Esophagus (tissue), 2 donors: ENCODE results near the gene ESR2. TPM values are rescaled to one million over a fixed set of nuclear protein-coding genes. Genes with fewer than 3 reads are reported as not detected.

Experiments
- H3K27ac ChIP-seq, 2 donors: one replicate each; pipeline ENCODE4 v1.5.1; 2013; ENCODE audit warnings: low read depth in 2 of 2, mild to moderate bottlenecking in 2 of 2, inconsistent platforms in 1 of 2, low read length in 1 of 2, moderate library complexity in 1 of 2
- H3K27me3 ChIP-seq, 2 donors: one replicate each; pipeline ENCODE4 v1.6.1; 2013; ENCODE audit warnings: low read length in 2 of 2, control low read depth in 1 of 2, mild to moderate bottlenecking in 1 of 2; ENCODE audit not compliant: insufficient read depth in 2 of 2, control insufficient read depth in 1 of 2
- H3K36me3 ChIP-seq, 2 donors: one replicate each; pipeline ENCODE4 v1.6.1; 2013; ENCODE audit warnings: low read length in 1 of 2; ENCODE audit not compliant: control insufficient read depth in 2 of 2, insufficient read depth in 2 of 2
- H3K4me1 ChIP-seq, 2 donors: one replicate each; pipeline ENCODE4 v1.6.1; 2013; ENCODE audit warnings: low read length in 1 of 2; ENCODE audit not compliant: control insufficient read depth in 2 of 2, insufficient read depth in 2 of 2
- H3K4me3 ChIP-seq, 2 donors: one replicate each; pipeline ENCODE4 v1.5.1; 2013; ENCODE audit warnings: low read length in 2 of 2, mild to moderate bottlenecking in 2 of 2, low read depth in 1 of 2, moderate library complexity in 1 of 2
- H3K9me3 ChIP-seq, 2 donors: one replicate each; pipeline ENCODE4 v1.6.1; 2013; ENCODE audit warnings: mild to moderate bottlenecking in 2 of 2, low read depth in 1 of 2, low read length in 1 of 2, moderate library complexity in 1 of 2; ENCODE audit not compliant: control insufficient read depth in 2 of 2, insufficient read depth in 1 of 2
- WGBS, 2 donors: extraction: QIAGEN DNeasy Blood & Tissue Kit; methylation state at CpG; one replicate each; pipeline ENCODE4 v1.1.7; 2013; 5-methylcytosine and 5-hydroxymethylcytosine counted together
- polyA plus RNA-seq, 2 donors: library from polyadenylated mRNA; stranded (reverse); fragments of 200-250 nt; gene quantifications; one replicate each; pipeline ENCODE4 v1.2.3, GENCODE V29; 2013
- donor health status: healthy with polysubstance abuse.
- donor health status: Bipolar disorder and iron deficiency.

Gene ESR2
- polyA plus RNA-seq, 2 donors, result 0.15 to 0.20 TPM

DNA sequence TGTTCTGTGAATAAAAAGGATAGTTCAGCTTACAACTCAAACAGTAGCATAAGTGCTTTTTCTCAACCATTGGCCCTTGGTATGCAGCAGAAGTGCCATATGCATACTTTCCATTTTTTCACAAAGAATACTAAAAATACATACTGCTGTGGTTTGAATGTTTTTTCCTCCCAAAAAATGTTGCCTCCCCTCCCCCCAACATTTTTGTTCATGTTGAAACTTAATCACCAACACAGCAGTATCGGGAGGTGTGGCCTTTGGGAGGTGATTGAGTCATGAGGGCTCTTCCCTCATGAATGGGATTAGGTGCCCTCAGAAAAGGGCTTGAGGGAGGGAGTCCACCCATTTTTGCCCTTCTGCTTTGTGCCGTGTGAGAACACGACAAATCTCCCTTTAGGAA, 198.6 kb downstream of the ESR2 start:
- Histone ChIP-seq H3K36me3 (peaks cover 5 to 7% of the 10 kb centered on the region in 2 donors), H3K4me3 (no peak overlapping the region), H3K27ac (no peak overlapping the region), H3K4me1 (peaks cover 0 to 3% of the 10 kb centered on the region in 2 donors), H3K9me3 (no peaks in the 10 kb centered on the region), H3K27me3 (no peaks in the 10 kb centered on the region)
- 80 to 83% methylated on average over 3 of the region's 3 CpGs for WGBS, 2 donors

DNA sequence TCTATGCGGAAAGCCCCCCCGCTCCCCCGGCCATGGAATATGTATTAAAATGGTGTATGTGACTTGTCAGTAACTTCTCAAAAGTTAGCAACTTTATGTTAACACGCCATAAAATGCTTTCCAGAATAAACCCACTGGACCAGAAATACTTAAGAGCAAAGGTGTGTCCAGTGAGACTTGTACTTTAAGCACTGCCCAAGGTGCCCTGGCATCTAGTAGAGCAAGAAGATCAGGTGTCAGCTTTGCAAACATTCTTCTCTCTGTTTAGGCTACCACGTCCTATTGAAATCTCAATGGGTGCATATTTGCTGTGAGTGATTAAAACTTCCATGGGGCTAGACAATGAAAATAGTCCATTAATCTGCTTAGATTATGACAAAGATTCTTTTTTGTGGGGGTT, 201.2 kb downstream of the ESR2 start:
- Histone ChIP-seq H3K4me1 (peaks cover 0 to 3% of the 10 kb centered on the region in 2 donors), H3K36me3 (peaks cover 5 to 9% of the 10 kb centered on the region in 2 donors), H3K27ac (peak overlapping the region; percentile 17 to 60), H3K4me3 (peak overlapping the region in 1 of 2 donors; percentile 33), H3K9me3 (no peaks in the 10 kb centered on the region), H3K27me3 (no peaks in the 10 kb centered on the region)
- 66 to 67% methylated on average over 5 of the region's 5 CpGs for WGBS, 2 donors

DNA sequence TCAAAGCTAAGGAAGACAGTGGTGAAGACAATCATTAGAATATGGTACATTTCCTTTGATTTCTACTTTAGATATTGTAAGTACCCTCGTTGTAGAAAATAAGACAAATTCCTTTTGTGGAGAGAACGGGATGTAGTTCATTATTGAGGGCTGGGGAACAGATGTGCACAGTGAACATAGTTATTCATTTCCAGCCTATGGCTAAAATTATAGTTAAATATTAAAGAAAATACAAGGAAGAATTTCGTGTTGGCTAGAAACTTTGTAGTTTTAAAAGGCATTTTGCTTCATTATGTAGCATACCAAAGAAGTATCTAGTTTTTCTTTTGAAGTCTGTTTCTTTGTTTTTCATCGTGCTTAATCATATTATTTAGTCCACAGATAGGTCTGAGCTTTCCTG, 201.8 kb downstream of the ESR2 start:
- peaks cover 0 to under 1% of the 10 kb centered on the region in 2 donors for H3K4me1 ChIP-seq
- peak overlapping the region in 1 of 2 donors; percentile 17 for H3K27ac ChIP-seq
- no peak overlapping the region for H3K4me3 ChIP-seq
- no peaks in the 10 kb centered on the region for H3K27me3 ChIP-seq
- H3K36me3 ChIP-seq, result peaks cover under 1 to 5% of the 10 kb centered on the region in 2 donors
- WGBS, 2 donors, result 78 to 85% methylated on average over 4 of the region's 4 CpGs
- no peaks in the 10 kb centered on the region for H3K9me3 ChIP-seq

DNA sequence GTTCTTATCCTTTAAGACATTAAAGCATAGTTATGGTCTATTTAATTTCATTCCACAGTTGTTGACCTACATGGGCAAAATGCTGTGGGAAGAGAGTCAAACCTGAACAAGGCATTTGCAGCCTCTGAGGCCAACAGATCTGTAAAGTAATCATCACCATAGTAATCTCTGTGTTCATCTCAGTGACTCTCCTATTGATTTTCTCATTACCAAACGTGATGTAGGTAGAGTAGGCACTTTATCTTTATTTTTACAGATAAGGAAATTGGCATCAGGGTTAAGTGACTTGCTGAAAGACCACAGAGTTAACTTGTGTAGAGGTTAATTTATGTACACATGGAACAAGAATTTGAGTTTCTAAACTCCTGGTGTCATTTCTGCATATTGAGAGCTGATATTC, 203.0 kb downstream of the ESR2 start:
- Histone ChIP-seq H3K9me3 (no peaks in the 10 kb centered on the region), H3K27me3 (no peaks in the 10 kb centered on the region), H3K4me1 (no peaks in the 10 kb centered on the region), H3K36me3 (peaks cover 0 to 5% of the 10 kb centered on the region in 2 donors), H3K4me3 (no peak overlapping the region), H3K27ac (no peak overlapping the region)
- 62 to 86% methylated on average over 1 of the region's 1 CpG for WGBS, 2 donors

DNA sequence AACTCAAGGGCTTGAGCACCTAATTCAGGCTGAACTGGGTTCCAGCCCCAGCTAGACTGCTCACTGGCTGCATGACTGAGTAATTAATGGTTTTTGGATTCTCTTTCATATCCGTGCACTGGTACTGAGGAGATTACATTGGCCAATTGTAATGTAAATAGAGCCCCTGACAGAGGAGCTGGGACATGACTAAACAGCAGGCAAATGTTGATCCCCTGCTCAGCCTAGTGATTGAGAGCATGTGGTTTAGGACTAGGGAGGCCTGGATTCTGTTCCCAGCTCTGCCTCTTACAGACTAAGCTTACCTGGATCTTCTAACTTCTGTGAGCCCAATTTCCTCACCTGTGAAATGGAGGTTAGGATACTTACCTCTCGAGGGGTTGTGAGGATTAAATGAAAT, 204.3 kb downstream of the ESR2 start:
- H3K9me3 ChIP-seq, result no peaks in the 10 kb centered on the region
- H3K36me3 ChIP-seq, result peaks cover 0 to 5% of the 10 kb centered on the region in 2 donors
- no peak overlapping the region for H3K4me3 ChIP-seq
- WGBS, 2 donors, result 64 to 73% methylated on average over 2 of the region's 2 CpGs
- H3K4me1 ChIP-seq, result no peaks in the 10 kb centered on the region
- H3K27ac ChIP-seq, result no peak overlapping the region
- H3K27me3 ChIP-seq, result no peaks in the 10 kb centered on the region

DNA sequence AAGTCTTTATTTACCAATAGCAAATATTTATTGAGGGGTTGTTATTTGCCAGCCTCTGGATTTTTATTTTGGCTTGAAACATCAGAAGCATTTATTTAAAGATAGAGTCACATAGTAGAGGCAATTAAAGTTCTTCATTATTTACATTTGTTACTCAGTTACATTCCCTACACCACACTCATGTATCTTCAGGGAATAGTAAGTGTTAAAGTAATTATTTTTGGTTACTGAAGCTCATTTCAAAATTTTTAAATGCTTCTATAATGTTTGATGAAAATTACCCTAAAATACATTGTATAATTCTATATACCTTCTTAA, 205.6 kb downstream of the ESR2 start:
- Histone ChIP-seq H3K9me3 (no peaks in the 10 kb centered on the region), H3K27me3 (no peaks in the 10 kb centered on the region), H3K36me3 (peaks cover 0 to 5% of the 10 kb centered on the region in 2 donors), H3K27ac (no peak overlapping the region), H3K4me1 (no peaks in the 10 kb centered on the region), H3K4me3 (no peak overlapping the region)

DNA sequence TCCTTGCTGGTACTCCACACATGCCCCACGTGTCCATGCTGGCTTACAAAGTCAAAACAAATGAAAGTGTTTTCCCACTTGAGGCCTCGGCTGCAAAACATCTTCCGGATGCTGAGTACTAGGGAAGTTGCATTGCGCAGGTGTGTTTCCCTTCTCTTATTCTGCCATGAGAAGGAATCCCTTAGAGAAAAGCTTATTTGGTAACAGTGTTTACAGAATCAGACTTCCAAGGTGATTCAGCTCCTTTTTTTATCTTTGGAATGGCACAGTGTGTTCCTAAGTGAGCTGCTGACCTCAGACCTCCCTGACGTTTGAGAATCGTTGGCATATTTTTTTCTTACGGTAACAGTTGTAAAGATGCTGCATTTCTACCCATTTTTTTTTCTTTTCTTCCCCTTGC, 211.3 kb downstream of the ESR2 start:
- Histone ChIP-seq H3K27me3 (no peaks in the 10 kb centered on the region), H3K4me3 (no peak overlapping the region), H3K4me1 (no peaks in the 10 kb centered on the region), H3K9me3 (no peaks in the 10 kb centered on the region), H3K36me3 (peaks cover 0 to 19% of the 10 kb centered on the region in 2 donors), H3K27ac (no peak overlapping the region)
- 78 to 79% methylated on average over 7 of the region's 7 CpGs for WGBS, 2 donors

DNA sequence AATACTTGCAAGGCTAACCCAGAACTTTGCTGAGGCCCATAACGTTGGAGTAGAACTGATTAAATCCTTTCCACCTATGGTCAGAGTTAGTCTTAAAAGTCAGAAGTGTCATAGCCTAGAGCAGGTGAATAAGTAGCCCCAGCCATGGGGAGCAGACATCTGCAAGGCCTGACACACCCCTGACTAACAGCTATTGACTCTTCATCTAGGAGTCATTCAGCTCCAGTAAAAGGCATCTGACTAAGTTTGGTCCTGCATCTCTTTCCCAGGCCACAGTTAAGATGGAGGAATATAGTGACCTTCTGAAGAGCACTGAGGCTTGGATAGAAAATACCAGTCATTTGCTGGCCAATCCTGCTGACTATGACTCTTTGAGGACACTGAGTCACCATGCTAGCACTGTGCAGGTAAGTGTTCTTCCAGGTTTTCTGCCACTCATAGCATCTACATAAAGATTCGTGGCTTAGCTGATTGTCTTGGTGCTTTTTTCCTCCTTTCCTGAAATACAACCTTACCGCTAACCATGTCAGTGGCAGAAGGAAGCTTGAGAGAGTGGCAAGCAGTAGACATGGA, 212.9 kb downstream of the ESR2 start:
- WGBS, 2 donors, result 88 to 90% methylated on average over 3 of the region's 3 CpGs
- Histone ChIP-seq H3K36me3 (peaks cover 0 to 19% of the 10 kb centered on the region in 2 donors), H3K27ac (no peak overlapping the region), H3K9me3 (no peaks in the 10 kb centered on the region), H3K4me1 (no peaks in the 10 kb centered on the region), H3K4me3 (no peak overlapping the region), H3K27me3 (no peaks in the 10 kb centered on the region)

DNA sequence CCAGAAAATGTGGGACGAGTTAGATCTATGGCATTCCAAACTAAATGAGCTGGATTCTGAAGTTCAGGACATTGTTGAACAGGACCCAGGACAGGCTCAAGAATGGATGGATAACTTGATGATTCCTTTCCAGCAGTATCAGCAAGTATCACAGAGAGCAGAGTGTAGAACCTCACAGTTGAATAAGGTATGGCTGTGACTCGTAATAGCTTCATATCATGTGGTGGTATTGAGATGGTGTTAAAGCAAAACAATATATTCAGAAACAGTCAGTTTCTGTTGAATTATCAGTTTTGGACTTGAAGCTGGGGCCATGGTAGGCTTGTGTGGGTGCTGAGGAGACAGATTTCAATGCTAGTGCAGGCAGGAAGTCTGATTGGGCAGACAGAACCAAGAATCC, 213.7 kb downstream of the ESR2 start:
- WGBS, 2 donors, result 95 to 96% methylated on average over 2 of the region's 2 CpGs
- no peaks in the 10 kb centered on the region for H3K9me3 ChIP-seq
- H3K4me1 ChIP-seq, result no peaks in the 10 kb centered on the region
- H3K27me3 ChIP-seq, result no peaks in the 10 kb centered on the region
- H3K36me3 ChIP-seq, result peaks cover 0 to 19% of the 10 kb centered on the region in 2 donors
- no peak overlapping the region for H3K27ac ChIP-seq
- H3K4me3 ChIP-seq, result no peak overlapping the region

DNA sequence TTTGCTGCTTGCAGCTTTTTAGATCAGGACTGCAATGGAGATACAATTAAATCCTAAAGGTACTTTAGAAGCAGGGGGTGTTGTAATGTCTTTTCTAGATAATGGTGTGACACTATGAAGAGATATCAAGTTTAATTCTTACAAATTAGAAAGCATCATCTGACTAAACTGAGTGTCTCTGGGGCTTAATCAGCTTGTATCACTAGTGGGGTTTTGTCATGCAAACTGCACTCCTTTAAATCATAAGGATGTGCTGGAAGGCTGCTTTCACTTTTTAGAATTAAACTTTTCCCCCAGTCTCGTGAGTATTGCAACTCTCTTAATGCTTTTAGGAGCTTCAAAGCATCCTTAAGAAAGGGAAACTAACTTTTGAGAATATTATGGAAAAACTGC, 218.6 kb downstream of the ESR2 start:
- H3K9me3 ChIP-seq, result no peaks in the 10 kb centered on the region
- H3K27me3 ChIP-seq, result no peaks in the 10 kb centered on the region
- H3K36me3 ChIP-seq, result peaks cover 0 to 9% of the 10 kb centered on the region in 2 donors
- no peak overlapping the region for H3K27ac ChIP-seq
- WGBS, 2 donors, result 77 to 89% methylated on average over 1 of the region's 1 CpG
- no peaks in the 10 kb centered on the region for H3K4me1 ChIP-seq
- no peak overlapping the region for H3K4me3 ChIP-seq
